Middle frontal gyrus (tissue), 1 donor: ENCODE results near the gene PCDHAC2.

Experiments
- DNase-seq: peaks from one replicate; pipeline ENCODE4 v3.0.0-alpha.2; 2015; ENCODE audit warnings: low spot score; ENCODE audit errors: extremely low spot score

PCDHAC2 gene

GRCh38 chr5:140982083-140982716 lies 15.9 kb downstream of the PCDHAC2 start:
- no peak for DNase-seq

- DNase-seq, result no peak
Measured at GRCh38 chr5:140986117-140986521, 19.8 kb downstream of the PCDHAC2 start.

GRCh38 chr5:140988100-140988499 lies 21.8 kb downstream of the PCDHAC2 start:
- DNase-seq, result no peak

- no peak for DNase-seq
Measured at GRCh38 chr5:140988608-140989007, 22.3 kb downstream of the PCDHAC2 start.

- no peak for DNase-seq
Measured at GRCh38 chr5:140989254-140990020, 23.2 kb downstream of the PCDHAC2 start.

GRCh38 chr5:140992828-140993227 lies 26.6 kb downstream of the PCDHAC2 start:
- no peak for DNase-seq

- DNase-seq, result no peak
Measured at GRCh38 chr5:140996060-140996459, 29.8 kb downstream of the PCDHAC2 start.

GRCh38 chr5:140998921-140999410 lies 32.7 kb downstream of the PCDHAC2 start:
- no peak for DNase-seq

GRCh38 chr5:141001446-141001843 lies 35.2 kb downstream of the PCDHAC2 start:
- DNase-seq, result no peak

GRCh38 chr5:141001844-141002604 lies 35.7 kb downstream of the PCDHAC2 start:
- DNase-seq, result no peak

GRCh38 chr5:141002605-141002965 lies 36.3 kb downstream of the PCDHAC2 start:
- no peak for DNase-seq

GRCh38 chr5:141003031-141003430 lies 36.8 kb downstream of the PCDHAC2 start:
- no peak for DNase-seq

- DNase-seq, result no peak
Measured at GRCh38 chr5:141003791-141004611, 37.7 kb downstream of the PCDHAC2 start.

GRCh38 chr5:141007791-141008190 lies 41.5 kb downstream of the PCDHAC2 start:
- no peak for DNase-seq

- DNase-seq, result no peak
Measured at GRCh38 chr5:141010047-141010793, 43.9 kb downstream of the PCDHAC2 start.

GRCh38 chr5:141017943-141018342 lies 51.7 kb downstream of the PCDHAC2 start:
- DNase-seq, result no peak
